Measurements from ENCODE around the gene GABARAPL1.

Gene GABARAPL1

DNA sequence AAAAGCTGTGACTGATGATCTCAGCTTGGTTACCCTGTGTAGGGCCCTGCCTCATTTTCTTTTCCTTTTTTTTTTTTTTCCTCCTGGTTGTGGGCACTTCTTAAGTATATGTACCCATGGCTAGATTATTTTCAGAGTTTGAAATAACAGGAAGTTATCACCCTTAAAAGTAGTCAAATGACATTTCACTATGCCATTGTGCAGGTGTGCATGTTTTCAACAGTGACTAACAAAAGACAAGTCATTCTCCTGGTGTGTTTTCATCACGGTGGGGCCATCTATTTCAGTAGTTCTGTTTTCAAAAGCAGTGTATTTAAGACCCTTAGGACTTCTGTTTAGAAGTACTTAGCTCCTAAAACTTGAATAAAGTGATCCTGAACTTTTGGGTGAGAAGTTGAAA is 15.0 kb downstream of the GABARAPL1 start:
- no peak overlapping the region for H4K91ac ChIP-seq (ENCODE audit: low read depth, low read length, poor library complexity)
- no CpG with 5 or more reads among the region's 1 CpG for WGBS, 2 donors (ENCODE audit: extremely low coverage in 2 of 2, insufficient read length in 2 of 2, insufficient replicate concordance in 1 of 2)
- no peak overlapping the region for H3K23ac ChIP-seq (ENCODE audit: low read depth, low read length, poor library complexity)
- H3K14ac ChIP-seq (ENCODE audit: low read length), result no peak overlapping the region
- H3K79me1 ChIP-seq (ENCODE audit: low read depth, low read length), result no peaks in the 10 kb centered on the region
- H2BK120ac ChIP-seq (ENCODE audit: low read depth, low read length), result no peak overlapping the region
- no peak overlapping the region for H3K4me2 ChIP-seq (ENCODE audit: insufficient read depth, low read length, poor library complexity, severe bottlenecking)
- peaks cover 6 to 10% of the 10 kb centered on the region in 2 donors for H3K36me3 ChIP-seq (replicated peaks in 1 of 2; ENCODE audit: control insufficient read depth in 2 of 2, insufficient read depth in 2 of 2, low read length in 2 of 2)
- no peaks in the 10 kb centered on the region for H3K27me3 ChIP-seq (ENCODE audit: control insufficient read depth in 3 of 3, insufficient read depth in 3 of 3, low read depth in 1 of 3, low read length in 3 of 3)
- no peak overlapping the region for H3K4ac ChIP-seq (ENCODE audit: low read length)
- DNase-seq (ENCODE audit: low spot score), result no peak
- no peaks in the 10 kb centered on the region for H3K4me1 ChIP-seq (ENCODE audit: control insufficient read depth in 2 of 2, insufficient read depth in 1 of 2, low read depth in 1 of 2, low read length in 2 of 2)
- H2BK15ac ChIP-seq (ENCODE audit: low read length), result no peak overlapping the region
- H2AFZ ChIP-seq (ENCODE audit: low read length), result no peak overlapping the region
- no peak overlapping the region for H3K4me3 ChIP-seq (ENCODE audit: low read length in 2 of 2)
- H2AK5ac ChIP-seq (ENCODE audit: low read depth, low read length), result no peak overlapping the region
- H2BK5ac ChIP-seq (ENCODE audit: low read length), result no peak overlapping the region
- H4K8ac ChIP-seq (ENCODE audit: low read depth, low read length), result no peak overlapping the region
- H2BK12ac ChIP-seq (ENCODE audit: low read length), result no peak overlapping the region
- no peaks in the 10 kb centered on the region for H3K9me3 ChIP-seq (replicated peaks in 1 of 2; ENCODE audit: control insufficient read depth in 2 of 2, insufficient read depth in 1 of 2, low read depth in 1 of 2, low read length in 2 of 2)
- no peak overlapping the region for H3K9ac ChIP-seq (ENCODE audit: low read depth, low read length, poor library complexity)
- H3K18ac ChIP-seq (ENCODE audit: low read length), result no peak overlapping the region
- no peak overlapping the region for H3K27ac ChIP-seq (replicated peaks; ENCODE audit: low read length)

DNA sequence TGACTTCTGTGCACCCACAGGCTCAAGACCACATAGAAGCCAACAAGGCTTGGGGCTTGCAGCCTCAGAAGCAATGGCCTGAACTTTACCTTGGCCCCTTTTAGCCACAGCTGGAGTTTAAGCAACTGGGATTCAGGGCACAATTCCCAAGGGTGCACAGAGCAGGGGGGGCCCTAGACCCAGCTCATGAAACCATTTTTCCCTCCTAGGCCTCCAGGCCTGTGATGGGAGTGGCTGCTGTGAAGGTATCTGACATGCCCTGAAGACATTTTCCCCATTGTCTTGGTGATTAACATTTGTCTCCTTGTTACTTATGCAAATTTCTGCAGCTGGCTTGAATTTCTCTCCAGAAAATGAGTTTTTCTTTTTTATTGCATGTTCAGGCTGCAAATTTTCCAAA is 21.9 kb downstream of the GABARAPL1 start:
- Histone ChIP-seq H2BK15ac (ENCODE audit: low read length) (no peak overlapping the region), H3K27me3 (ENCODE audit: control insufficient read depth in 3 of 3, insufficient read depth in 3 of 3, low read depth in 1 of 3, low read length in 3 of 3) (no peaks in the 10 kb centered on the region), H3K4me3 (ENCODE audit: low read length in 2 of 2) (no peak overlapping the region), H3K9me3 (replicated peaks in 1 of 2; ENCODE audit: control insufficient read depth in 2 of 2, insufficient read depth in 1 of 2, low read depth in 1 of 2, low read length in 2 of 2) (peaks cover 4 to 6% of the 10 kb centered on the region in 2 donors), H4K91ac (ENCODE audit: low read depth, low read length, poor library complexity) (no peak overlapping the region), H3K79me1 (ENCODE audit: low read depth, low read length) (no peaks in the 10 kb centered on the region), H3K4me2 (ENCODE audit: insufficient read depth, low read length, poor library complexity, severe bottlenecking) (no peak overlapping the region), H2BK120ac (ENCODE audit: low read depth, low read length) (no peak overlapping the region), H3K27ac (replicated peaks; ENCODE audit: low read length) (no peak overlapping the region), H2AK5ac (ENCODE audit: low read depth, low read length) (no peak overlapping the region), H3K18ac (ENCODE audit: low read length) (no peak overlapping the region), H3K4ac (ENCODE audit: low read length) (no peak overlapping the region), H3K23ac (ENCODE audit: low read depth, low read length, poor library complexity) (no peak overlapping the region), H2BK5ac (ENCODE audit: low read length) (no peak overlapping the region), H3K36me3 (replicated peaks in 1 of 2; ENCODE audit: control insufficient read depth in 2 of 2, insufficient read depth in 2 of 2, low read length in 2 of 2) (no peaks in the 10 kb centered on the region), H3K9ac (ENCODE audit: low read depth, low read length, poor library complexity) (no peak overlapping the region), H2AFZ (ENCODE audit: low read length) (no peak overlapping the region), H3K4me1 (ENCODE audit: control insufficient read depth in 2 of 2, insufficient read depth in 1 of 2, low read depth in 1 of 2, low read length in 2 of 2) (no peaks in the 10 kb centered on the region), H4K8ac (ENCODE audit: low read depth, low read length) (no peak overlapping the region), H3K14ac (ENCODE audit: low read length) (no peak overlapping the region), H2BK12ac (ENCODE audit: low read length) (no peak overlapping the region)
- no peak for DNase-seq (ENCODE audit: low spot score)

DNA sequence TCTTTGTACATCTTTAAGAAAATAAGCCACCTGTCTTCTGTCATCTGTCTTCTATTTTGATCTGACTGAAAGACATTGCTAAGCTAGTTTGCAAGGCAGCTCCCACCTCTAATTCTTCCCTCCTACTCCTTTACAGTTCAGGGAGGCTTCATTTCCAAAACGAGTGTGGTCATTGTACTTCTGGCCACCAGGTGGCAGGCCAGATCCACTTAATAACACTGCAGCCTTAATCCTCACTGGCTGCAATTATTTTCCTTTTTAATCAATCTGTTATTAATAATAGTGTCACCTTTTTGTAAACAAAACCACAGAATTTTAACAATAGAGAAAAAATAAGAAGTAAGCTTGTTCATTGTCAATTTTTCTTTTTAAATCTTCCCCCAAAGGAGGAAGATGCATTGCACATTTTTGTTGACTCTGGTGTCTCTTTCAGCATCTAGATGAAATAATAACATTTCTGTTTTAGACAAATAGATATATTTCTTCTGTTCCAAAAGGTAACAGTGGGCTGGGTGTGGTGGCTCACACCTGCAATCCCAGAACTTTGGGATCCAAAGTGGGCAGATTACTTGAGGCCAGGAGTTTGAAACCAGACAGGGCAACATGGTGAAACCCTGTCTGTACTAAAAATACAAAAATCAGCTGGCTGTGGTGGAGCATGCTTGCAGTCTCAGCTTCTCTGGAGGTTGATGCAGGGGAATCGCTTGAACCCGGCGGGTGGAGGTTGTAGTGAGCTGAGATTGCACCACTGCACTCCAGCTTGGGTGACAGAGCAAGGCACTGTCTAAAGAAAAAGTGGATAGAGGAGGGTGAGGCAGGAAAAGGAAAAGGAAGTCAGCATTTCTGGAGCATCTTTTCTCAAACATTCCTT is 23.3 kb downstream of the GABARAPL1 start:
- no peak overlapping the region for H3K18ac ChIP-seq (ENCODE audit: low read length)
- no peak overlapping the region for H2BK5ac ChIP-seq (ENCODE audit: low read length)
- no peaks in the 10 kb centered on the region for H3K36me3 ChIP-seq (replicated peaks in 1 of 2; ENCODE audit: control insufficient read depth in 2 of 2, insufficient read depth in 2 of 2, low read length in 2 of 2)
- H3K4ac ChIP-seq (ENCODE audit: low read length), result no peak overlapping the region
- H3K4me1 ChIP-seq (ENCODE audit: control insufficient read depth in 2 of 2, insufficient read depth in 1 of 2, low read depth in 1 of 2, low read length in 2 of 2), result no peaks in the 10 kb centered on the region
- no peak overlapping the region for H2BK120ac ChIP-seq (ENCODE audit: low read depth, low read length)
- no peak for DNase-seq (ENCODE audit: low spot score)
- H2AFZ ChIP-seq (ENCODE audit: low read length), result no peak overlapping the region
- H3K4me2 ChIP-seq (ENCODE audit: insufficient read depth, low read length, poor library complexity, severe bottlenecking), result no peak overlapping the region
- no peak overlapping the region for H3K4me3 ChIP-seq (ENCODE audit: low read length in 2 of 2)
- no peak overlapping the region for H4K91ac ChIP-seq (ENCODE audit: low read depth, low read length, poor library complexity)
- no peak overlapping the region for H3K27ac ChIP-seq (replicated peaks; ENCODE audit: low read length)
- no peak overlapping the region for H3K23ac ChIP-seq (ENCODE audit: low read depth, low read length, poor library complexity)
- no CpG with 5 or more reads among the region's 4 CpGs for WGBS, 2 donors (ENCODE audit: extremely low coverage in 2 of 2, insufficient read length in 2 of 2, insufficient replicate concordance in 1 of 2)
- H3K14ac ChIP-seq (ENCODE audit: low read length), result no peak overlapping the region
- H3K79me1 ChIP-seq (ENCODE audit: low read depth, low read length), result no peaks in the 10 kb centered on the region
- H2BK12ac ChIP-seq (ENCODE audit: low read length), result no peak overlapping the region
- H4K8ac ChIP-seq (ENCODE audit: low read depth, low read length), result no peak overlapping the region
- peaks cover 4 to 6% of the 10 kb centered on the region in 2 donors for H3K9me3 ChIP-seq (replicated peaks in 1 of 2; ENCODE audit: control insufficient read depth in 2 of 2, insufficient read depth in 1 of 2, low read depth in 1 of 2, low read length in 2 of 2)
- H2AK5ac ChIP-seq (ENCODE audit: low read depth, low read length), result no peak overlapping the region
- no peaks in the 10 kb centered on the region for H3K27me3 ChIP-seq (ENCODE audit: control insufficient read depth in 3 of 3, insufficient read depth in 3 of 3, low read depth in 1 of 3, low read length in 3 of 3)
- H2BK15ac ChIP-seq (ENCODE audit: low read length), result no peak overlapping the region
- H3K9ac ChIP-seq (ENCODE audit: low read depth, low read length, poor library complexity), result no peak overlapping the region

DNA sequence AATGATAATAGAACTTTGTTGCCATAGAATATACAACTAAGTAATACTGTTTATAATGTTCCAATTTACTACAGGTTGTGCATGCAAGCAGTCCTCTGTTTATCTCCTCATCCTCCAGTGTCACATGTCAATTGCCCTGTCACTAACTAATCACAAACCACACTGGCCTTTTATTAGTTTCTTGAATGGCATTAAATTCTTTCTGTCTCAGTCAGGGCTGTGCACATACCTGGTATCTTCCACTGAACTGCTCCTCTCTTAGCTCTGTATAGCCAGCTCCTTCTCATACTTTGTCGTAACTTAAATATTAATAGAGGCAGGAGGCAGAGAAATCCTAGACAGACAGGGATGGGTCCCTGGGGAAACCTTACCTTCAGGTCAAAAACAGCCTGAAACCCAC is 24.0 kb downstream of the GABARAPL1 start:
- H3K27me3 ChIP-seq (ENCODE audit: control insufficient read depth in 3 of 3, insufficient read depth in 3 of 3, low read depth in 1 of 3, low read length in 3 of 3), result no peaks in the 10 kb centered on the region
- H2BK5ac ChIP-seq (ENCODE audit: low read length), result no peak overlapping the region
- H4K91ac ChIP-seq (ENCODE audit: low read depth, low read length, poor library complexity), result no peak overlapping the region
- no peak overlapping the region for H3K9ac ChIP-seq (ENCODE audit: low read depth, low read length, poor library complexity)
- no peak overlapping the region for H3K14ac ChIP-seq (ENCODE audit: low read length)
- no peaks in the 10 kb centered on the region for H3K36me3 ChIP-seq (replicated peaks in 1 of 2; ENCODE audit: control insufficient read depth in 2 of 2, insufficient read depth in 2 of 2, low read length in 2 of 2)
- no peak overlapping the region for H3K4me2 ChIP-seq (ENCODE audit: insufficient read depth, low read length, poor library complexity, severe bottlenecking)
- H3K18ac ChIP-seq (ENCODE audit: low read length), result no peak overlapping the region
- H2BK12ac ChIP-seq (ENCODE audit: low read length), result no peak overlapping the region
- WGBS, 2 donors (ENCODE audit: extremely low coverage in 2 of 2, insufficient read length in 2 of 2, insufficient replicate concordance in 1 of 2), result no CpG with 5 or more reads among the region's 1 CpG
- no peak overlapping the region for H2AFZ ChIP-seq (ENCODE audit: low read length)
- H3K23ac ChIP-seq (ENCODE audit: low read depth, low read length, poor library complexity), result no peak overlapping the region
- no peak overlapping the region for H3K4ac ChIP-seq (ENCODE audit: low read length)
- no peak overlapping the region for H3K27ac ChIP-seq (replicated peaks; ENCODE audit: low read length)
- no peak overlapping the region for H2AK5ac ChIP-seq (ENCODE audit: low read depth, low read length)
- H3K4me3 ChIP-seq (ENCODE audit: low read length in 2 of 2), result no peak overlapping the region
- no peaks in the 10 kb centered on the region for H3K4me1 ChIP-seq (ENCODE audit: control insufficient read depth in 2 of 2, insufficient read depth in 1 of 2, low read depth in 1 of 2, low read length in 2 of 2)
- H3K79me1 ChIP-seq (ENCODE audit: low read depth, low read length), result no peaks in the 10 kb centered on the region
- H2BK15ac ChIP-seq (ENCODE audit: low read length), result no peak overlapping the region
- no peak overlapping the region for H2BK120ac ChIP-seq (ENCODE audit: low read depth, low read length)
- H3K9me3 ChIP-seq (replicated peaks in 1 of 2; ENCODE audit: control insufficient read depth in 2 of 2, insufficient read depth in 1 of 2, low read depth in 1 of 2, low read length in 2 of 2), result peaks cover 4 to 6% of the 10 kb centered on the region in 2 donors
- H4K8ac ChIP-seq (ENCODE audit: low read depth, low read length), result no peak overlapping the region
- no peak for DNase-seq (ENCODE audit: low spot score)

Measured in neuronal stem cell (in vitro differentiated cells).